Stimulated activated CD4-positive, alpha-beta T cell treated with anti-CD3 and anti-CD28 coated beads, Interleukin-12 subunit alpha, Interleukin-12 subunit beta, amount 100 ng/mL, for 24 hours (primary cell): ENCODE measurements around the gene MTFP1.
"Not testable (repeated sequence)": the region's sequence is repeated elsewhere in the genome, so short reads cannot be mapped to it uniquely, and the experiment has no call there.

Experiments used
- DNase-seq, 2 experiments: peaks; one replicate each; pipeline ENCODE4 v3.0.0-alpha.2; 2020; ENCODE audit warnings: low read depth in 2 of 2

Gene MTFP1

GRCh38 chr22:30402028-30402765, 23.4 kb upstream of the MTFP1 start:
- no peak for DNase-seq

- not testable (repeated sequence) for DNase-seq
Observed at GRCh38 chr22:30402766-30403104, 22.8 kb upstream of the MTFP1 start.

- DNase-seq = no peak
Observed at GRCh38 chr22:30404307-30404706, 21.3 kb upstream of the MTFP1 start.

- no peak for DNase-seq
Observed at GRCh38 chr22:30405731-30406130, 19.8 kb upstream of the MTFP1 start.

GRCh38 chr22:30406400-30406799, 19.2 kb upstream of the MTFP1 start:
- DNase-seq = no peak

- DNase-seq = no peak
Observed at GRCh38 chr22:30408388-30409102, 17.0 kb upstream of the MTFP1 start.

- DNase-seq = no peak
Observed at GRCh38 chr22:30411780-30412179, 13.8 kb upstream of the MTFP1 start.

GRCh38 chr22:30413001-30413400, 12.6 kb upstream of the MTFP1 start:
- DNase-seq = no peak

GRCh38 chr22:30413745-30414524, 11.6 kb upstream of the MTFP1 start:
- DNase-seq = no peak

- no peak for DNase-seq
Observed at GRCh38 chr22:30414525-30415047, 11.0 kb upstream of the MTFP1 start.

- DNase-seq = no peak
Observed at GRCh38 chr22:30416403-30416802, 9.2 kb upstream of the MTFP1 start.

- DNase-seq = no peak
Observed at GRCh38 chr22:30416837-30417236, 8.7 kb upstream of the MTFP1 start.

GRCh38 chr22:30420347-30421125, 5.0 kb upstream of the MTFP1 start:
- DNase-seq = no peak

GRCh38 chr22:30421695-30422480, 3.7 kb upstream of the MTFP1 start:
- DNase-seq = no peak

- peak; percentile 17 to 47 for DNase-seq
Observed at GRCh38 chr22:30422481-30423300, 2.9 kb upstream of the MTFP1 start.

GRCh38 chr22:30423301-30423958, 2.1 kb upstream of the MTFP1 start:
- peak; percentile 37 to 50 for DNase-seq

- DNase-seq = peak; percentile 96 to 97
Observed at GRCh38 chr22:30423959-30424533, 1.5 kb upstream of the MTFP1 start.

- no peak for DNase-seq
Observed at GRCh38 chr22:30424534-30425326, 838 bp upstream of the MTFP1 start.
